A549 (cell line): ENCODE measurements around the gene SCAMP3. TPM values are rescaled to one million over a fixed set of nuclear protein-coding genes. Genes with fewer than 3 reads are reported as not detected.
A peak's percentile ranks its signal among the peaks of the same experiment; 100 is the strongest.

Source experiments
- ATAC-seq, 2 experiments: fragments of 200-7000 bp in 1 of 2; fragments of >200 bp in 1 of 2; cut with Nextera tagmentation in 1 of 2; cut with Tn5 transposase in 1 of 2; 3 replicates each; pipeline versions ENCODE4 v1.8.0 to v1.9.1; 2018 to 2020; ENCODE audit warnings: mild to moderate bottlenecking in 1 of 2, moderate library complexity in 1 of 2
- CTCF ChIA-PET: fragments of 300-600 bp; sonication (Branson Sonifier 250); formaldehyde crosslinking; extraction: SDS; loops from one replicate; lab custom pipeline; 2021; ENCODE audit warnings: antibody characterized with exemption, inconsistent platforms; lab: Yijun Ruan, JAX
- POLR2A ChIA-PET: fragments of 350-600 bp; formaldehyde crosslinking; extraction: SDS; loops from one replicate; lab custom pipeline; 2021; ENCODE audit warnings: antibody characterized with exemption, inconsistent platforms; lab: Yijun Ruan, JAX
- DNase-seq, 2 experiments: peaks; one replicate each; pipeline versions ENCODE4 v3.0.0 to v3.0.0-alpha.2; 2011 to 2016; ENCODE audit warnings: low read depth in 1 of 2, low spot score in 1 of 2
- FAIRE-seq: peaks from 2 replicates; lab custom pipeline; 2011; peaks lifted over from hg19 to GRCh38; lab: Jason Lieb, UNC
- H3K27ac ChIP-seq, 2 experiments: fragments of >200 bp; sonication (Bioruptor Twin); formaldehyde crosslinking; 3 replicates each; pipeline ENCODE4 v1.5.1; 2016 to 2017
- H3K4me1 ChIP-seq: fragments of >200 bp; sonication (Bioruptor Twin); formaldehyde crosslinking; 3 replicates; pipeline ENCODE4 v1.6.1; 2016
- H3K4me2 ChIP-seq: fragments of >200 bp; sonication (Bioruptor Twin); formaldehyde crosslinking; 3 replicates; pipeline ENCODE4 v1.6.1; 2016
- H3K4me3 ChIP-seq: fragments of >200 bp; sonication (Bioruptor Twin); formaldehyde crosslinking; 3 replicates; pipeline ENCODE4 v1.5.1; 2016
- H3K9me3 ChIP-seq: fragments of >200 bp; sonication (Bioruptor Twin); formaldehyde crosslinking; 3 replicates; pipeline ENCODE4 v1.6.1; 2016
- BHLHE40 ChIP-seq: IDR thresholded peaks from 2 replicates; pipeline ENCODE4 v1.6.1; 2012; ENCODE audit warnings: low read depth, low read length, inconsistent platforms
- EHF ChIP-seq: fragments of 250-450 bp; sonication (Bioruptor Pico); IDR thresholded peaks from 2 replicates; pipeline ENCODE4 v1.5.0; 2020; ENCODE audit warnings: mild to moderate bottlenecking
- EHMT2 ChIP-seq: fragments of 200-600 bp; sonication (generic); IDR thresholded peaks from 2 replicates; pipeline ENCODE4 v1.6.1; 2016; ENCODE audit warnings: antibody characterized with exemption, low read depth, mild to moderate bottlenecking, moderate library complexity
- EP300 ChIP-seq, 2 experiments: fragments of >200 bp; sonication (Bioruptor Twin); formaldehyde crosslinking; IDR thresholded peaks; 2 replicates in 1 of 2; 3 replicates in 1 of 2; pipeline ENCODE4 v1.6.1; 2016 to 2017
- ESRRA ChIP-seq: fragments of 150-350 bp; IDR thresholded peaks from 2 replicates; pipeline ENCODE4 v1.6.1; 2014; ENCODE audit warnings: mild to moderate bottlenecking, low read length, borderline replicate concordance
- GATA3 ChIP-seq: IDR thresholded peaks from 2 replicates; pipeline ENCODE4 v1.6.1; 2012; ENCODE audit warnings: borderline replicate concordance
- HOXB5 ChIP-seq: fragments of 250-450 bp; sonication (Bioruptor Pico); IDR thresholded peaks from 2 replicates; pipeline ENCODE4 v1.5.0; 2020; ENCODE audit warnings: mild to moderate bottlenecking, moderate library complexity
- JUN ChIP-seq, 2 experiments: fragments of >200 bp; sonication (Bioruptor Twin); formaldehyde crosslinking; IDR thresholded peaks; 2 replicates in 1 of 2; 3 replicates in 1 of 2; pipeline ENCODE4 v1.6.1; 2016 to 2017
- MAFK ChIP-seq: fragments of 450-650 bp; IDR thresholded peaks from 2 replicates; pipeline ENCODE4 v1.6.1; 2014; ENCODE audit not compliant: partially characterized antibody
- NFE2L2 ChIP-seq: fragments of 150-350 bp; conservative IDR thresholded peaks from 2 replicates; pipeline ENCODE4 v1.6.1; 2014; ENCODE audit warnings: low read length
- NPAS2 ChIP-seq: fragments of 250-450 bp; sonication (Bioruptor Pico); IDR thresholded peaks from 2 replicates; pipeline ENCODE4 v1.8.0; 2022; ENCODE audit warnings: mild to moderate bottlenecking, moderate library complexity, borderline replicate concordance
- SREBF2 ChIP-seq: fragments of 450-650 bp; IDR thresholded peaks from 2 replicates; pipeline ENCODE4 v1.6.1; 2014; ENCODE audit warnings: mild to moderate bottlenecking, moderate library complexity
- TFCP2L1 ChIP-seq: fragments of 250-450 bp; sonication (Bioruptor Pico); IDR thresholded peaks from 2 replicates; pipeline ENCODE4 v1.5.0; 2021; ENCODE audit warnings: mild to moderate bottlenecking
- ZC3H11A ChIP-seq: fragments of 450-650 bp; IDR thresholded peaks from 2 replicates; pipeline ENCODE4 v1.6.1; 2014; ENCODE audit warnings: antibody characterized with exemption, mild to moderate bottlenecking
- ZNF302 ChIP-seq: fragments of 250-450 bp; sonication (Bioruptor Pico); IDR thresholded peaks from 2 replicates; pipeline ENCODE4 v1.9.0; 2021; ENCODE audit warnings: inconsistent platforms, mild to moderate bottlenecking, moderate library complexity
- WGBS: methylation state at CpG from one replicate; pipeline ENCODE4 v1.1.6; 2017; ENCODE audit errors: missing lambda C conversion rate; 5-methylcytosine and 5-hydroxymethylcytosine counted together
- polyA plus RNA-seq, 4 experiments: library from polyadenylated mRNA; depleted of rRNA in 3 of 4; stranded (reverse); fragments of >200 nt; fragmentation: RNase III in 1 of 4; extraction: RNeasy Plus Mini Kit Qiagen cat#74134 plus additional on column Dnase treatment in 1 of 4; gene quantifications; 2 replicates in 3 of 4; 3 replicates in 1 of 4; pipeline ENCODE4 v1.2.3, GENCODE V29; 2011 to 2017
- TF ChIP-seq, protein P1 (sequence below): fragments of >200 bp; sonication (Bioruptor Twin); formaldehyde crosslinking; IDR thresholded peaks from 3 replicates; pipeline ENCODE4 v1.6.1; 2016
- TF ChIP-seq, protein P2 (sequence below): fragments of 150-350 bp; IDR thresholded peaks from 2 replicates; pipeline ENCODE4 v1.6.1; 2014; ENCODE audit warnings: low read depth, mild to moderate bottlenecking, low read length
- TF ChIP-seq, protein P3 (sequence below): IDR thresholded peaks from 2 replicates; pipeline ENCODE4 v1.6.1; 2012
- TF ChIP-seq, protein P4 (sequence below): fragments of 250-450 bp; sonication (Bioruptor Pico); IDR thresholded peaks from 2 replicates; pipeline ENCODE4 v1.5.0; 2020; ENCODE audit warnings: low read depth, mild to moderate bottlenecking, moderate library complexity
- TF ChIP-seq, protein P5 (sequence below): fragments of >200 bp; sonication (Bioruptor Twin); formaldehyde crosslinking; IDR thresholded peaks from 2 replicates; pipeline ENCODE4 v1.6.1; 2016

Gene SCAMP3
- polyA plus RNA-seq, 2 of the 4 experiments (the other 2 are of a cell fraction): 75.9 to 135 TPM

DNA sequence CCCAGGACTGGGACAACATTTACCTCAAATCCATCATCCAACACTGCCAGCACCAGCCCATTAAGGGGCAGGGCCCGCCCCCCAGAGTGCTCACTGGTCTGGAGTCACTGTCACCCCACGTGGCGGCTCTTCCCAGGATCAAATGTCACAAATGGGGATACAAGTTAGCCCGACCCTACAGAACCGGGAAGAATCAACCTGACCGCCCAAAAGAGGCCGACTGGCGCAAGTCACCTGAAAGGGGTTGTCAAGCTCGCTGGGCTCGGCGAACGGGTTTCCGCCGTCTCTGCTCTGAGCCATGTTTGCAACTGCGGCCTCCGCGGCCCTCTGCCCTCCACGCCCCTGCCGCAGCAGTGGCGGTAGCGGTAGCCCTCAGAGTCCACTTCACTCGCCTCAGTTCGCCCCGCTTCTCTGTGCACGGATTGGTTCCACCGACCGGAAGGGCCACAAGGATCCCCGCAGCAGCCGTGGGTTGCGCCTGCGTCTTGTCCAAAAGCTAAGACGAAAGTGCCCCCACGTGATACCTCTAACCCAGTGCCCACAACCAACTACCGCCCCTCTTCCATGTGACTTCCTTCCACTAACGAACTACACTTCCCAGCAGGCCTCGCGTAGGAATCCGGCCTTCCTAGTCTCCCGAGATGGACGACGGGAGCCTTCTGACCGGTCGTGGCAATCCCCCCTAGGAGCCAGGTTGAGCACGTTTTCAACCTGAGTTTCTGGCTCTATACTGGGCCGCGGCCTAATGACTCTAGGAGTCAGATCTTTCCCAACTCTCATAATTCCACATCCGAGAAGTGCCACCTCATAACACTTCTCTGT, at the start of gene SCAMP3 (continued):
- no peak for TF ChIP-seq ZNF302
- TF ChIP-seq, protein P1, sequence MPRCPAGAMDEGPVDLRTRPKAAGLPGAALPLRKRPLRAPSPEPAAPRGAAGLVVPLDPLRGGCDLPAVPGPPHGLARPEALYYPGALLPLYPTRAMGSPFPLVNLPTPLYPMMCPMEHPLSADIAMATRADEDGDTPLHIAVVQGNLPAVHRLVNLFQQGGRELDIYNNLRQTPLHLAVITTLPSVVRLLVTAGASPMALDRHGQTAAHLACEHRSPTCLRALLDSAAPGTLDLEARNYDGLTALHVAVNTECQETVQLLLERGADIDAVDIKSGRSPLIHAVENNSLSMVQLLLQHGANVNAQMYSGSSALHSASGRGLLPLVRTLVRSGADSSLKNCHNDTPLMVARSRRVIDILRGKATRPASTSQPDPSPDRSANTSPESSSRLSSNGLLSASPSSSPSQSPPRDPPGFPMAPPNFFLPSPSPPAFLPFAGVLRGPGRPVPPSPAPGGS: no peak; the same call in 2 of the 3 replicates
- no peak for TF ChIP-seq ESRRA
- TF ChIP-seq BHLHE40: no peak
- no peak for TF ChIP-seq GATA3
- no peak for TF ChIP-seq NFE2L2
- no peak for TF ChIP-seq SREBF2
- TF ChIP-seq, protein P2, sequence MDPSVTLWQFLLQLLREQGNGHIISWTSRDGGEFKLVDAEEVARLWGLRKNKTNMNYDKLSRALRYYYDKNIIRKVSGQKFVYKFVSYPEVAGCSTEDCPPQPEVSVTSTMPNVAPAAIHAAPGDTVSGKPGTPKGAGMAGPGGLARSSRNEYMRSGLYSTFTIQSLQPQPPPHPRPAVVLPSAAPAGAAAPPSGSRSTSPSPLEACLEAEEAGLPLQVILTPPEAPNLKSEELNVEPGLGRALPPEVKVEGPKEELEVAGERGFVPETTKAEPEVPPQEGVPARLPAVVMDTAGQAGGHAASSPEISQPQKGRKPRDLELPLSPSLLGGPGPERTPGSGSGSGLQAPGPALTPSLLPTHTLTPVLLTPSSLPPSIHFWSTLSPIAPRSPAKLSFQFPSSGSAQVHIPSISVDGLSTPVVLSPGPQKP: no peak
- TF ChIP-seq MAFK: no peak
- peak; percentile 82 to 87 for TF ChIP-seq JUN (IDR thresholded peaks at IDR 0.05)
- TF ChIP-seq, protein P3, sequence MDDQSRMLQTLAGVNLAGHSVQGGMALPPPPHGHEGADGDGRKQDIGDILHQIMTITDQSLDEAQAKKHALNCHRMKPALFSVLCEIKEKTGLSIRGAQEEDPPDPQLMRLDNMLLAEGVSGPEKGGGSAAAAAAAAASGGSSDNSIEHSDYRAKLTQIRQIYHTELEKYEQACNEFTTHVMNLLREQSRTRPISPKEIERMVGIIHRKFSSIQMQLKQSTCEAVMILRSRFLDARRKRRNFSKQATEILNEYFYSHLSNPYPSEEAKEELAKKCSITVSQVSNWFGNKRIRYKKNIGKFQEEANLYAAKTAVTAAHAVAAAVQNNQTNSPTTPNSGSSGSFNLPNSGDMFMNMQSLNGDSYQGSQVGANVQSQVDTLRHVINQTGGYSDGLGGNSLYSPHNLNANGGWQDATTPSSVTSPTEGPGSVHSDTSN: peak; percentile 80
- TF ChIP-seq NPAS2 (CRISPR knock-in tag): no peak
- TF ChIP-seq, protein P4, sequence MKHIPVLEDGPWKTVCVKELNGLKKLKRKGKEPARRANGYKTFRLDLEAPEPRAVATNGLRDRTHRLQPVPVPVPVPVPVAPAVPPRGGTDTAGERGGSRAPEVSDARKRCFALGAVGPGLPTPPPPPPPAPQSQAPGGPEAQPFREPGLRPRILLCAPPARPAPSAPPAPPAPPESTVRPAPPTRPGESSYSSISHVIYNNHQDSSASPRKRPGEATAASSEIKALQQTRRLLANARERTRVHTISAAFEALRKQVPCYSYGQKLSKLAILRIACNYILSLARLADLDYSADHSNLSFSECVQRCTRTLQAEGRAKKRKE (CRISPR knock-in tag): 0 out of 2 replicates have a peak, but pooled peaks have one; percentile 32
- TF ChIP-seq, protein P5, sequence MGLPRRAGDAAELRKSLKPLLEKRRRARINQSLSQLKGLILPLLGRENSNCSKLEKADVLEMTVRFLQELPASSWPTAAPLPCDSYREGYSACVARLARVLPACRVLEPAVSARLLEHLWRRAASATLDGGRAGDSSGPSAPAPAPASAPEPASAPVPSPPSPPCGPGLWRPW: no peak
- TF ChIP-seq EP300 (IDR thresholded peaks at IDR 0.05): no peak
- 0 out of 2 replicates have a peak, but pooled peaks have one; percentile 52 for TF ChIP-seq EHF (CRISPR knock-in tag)
- no peak for TF ChIP-seq EHMT2
- 0 out of 2 replicates have a peak, but pooled peaks have one; percentile 56 for TF ChIP-seq HOXB5
- TF ChIP-seq TFCP2L1 (CRISPR knock-in tag): peak; percentile 56; the same call in 1 of the 2 replicates

DNA sequence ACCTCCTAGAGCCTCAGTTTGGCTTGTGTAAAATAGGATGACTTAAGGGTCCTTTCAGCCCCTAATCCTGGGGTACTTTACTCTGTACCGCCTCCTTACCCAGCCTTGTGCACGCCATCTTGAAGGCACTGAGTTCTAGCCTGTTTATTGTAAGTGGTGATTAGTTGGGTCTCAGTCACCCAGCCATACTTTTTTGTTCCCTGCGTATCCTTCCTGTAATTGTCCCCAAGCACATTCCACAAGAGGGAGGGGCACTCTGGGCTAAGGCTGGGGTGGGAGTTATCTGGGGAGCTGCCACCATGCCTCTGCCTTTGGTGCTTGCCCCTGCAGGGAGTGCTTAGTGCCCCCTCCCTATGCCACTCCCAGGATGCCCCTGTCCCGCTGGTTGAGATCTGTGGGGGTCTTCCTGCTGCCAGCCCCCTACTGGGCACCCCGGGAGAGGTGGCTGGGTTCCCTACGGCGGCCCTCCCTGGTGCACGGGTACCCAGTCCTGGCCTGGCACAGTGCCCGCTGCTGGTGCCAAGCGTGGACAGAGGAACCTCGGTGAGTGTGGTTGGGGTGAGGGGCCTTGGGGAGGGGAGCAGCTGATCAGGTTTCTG, 47.4 kb upstream of the SCAMP3 start:
- Histone ChIP-seq H3K4me2 (peak overlapping the region; percentile 100), H3K4me1 (peaks cover 27% of the 10 kb centered on the region), H3K4me3 (peak overlapping the region; percentile 97), H3K27ac (peak overlapping the region; percentile 93 to 95), H3K9me3 (no peaks in the 10 kb centered on the region)
- FAIRE-seq: no peak
- POLR2A ChIA-PET: interaction anchor here (0.6 kb wide), 1 partner anchor 100 kb away, joined by 3 read pairs; no protein-coding TSS in a partner anchor
- CTCF ChIA-PET: interaction anchor here (0.6 to 5.9 kb wide), 3 partner anchors 13 to 59 kb away, joined by 3 to 41 read pairs (median 14); no protein-coding TSS in a partner anchor
- 15% methylated on average over 9 of the region's 11 CpGs for WGBS
- 0 out of 5 replicates have a peak, but pooled peaks of 1 of the 2 experiments have one; percentile 20 for TF ChIP-seq JUN (IDR thresholded peaks at IDR 0.05)
- no peak for TF ChIP-seq ZC3H11A
- peak in 1 of 2 experiments; percentile 33 for DNase-seq
- peak; percentile 16 to 27; a peak in 4 of 6 replicates for ATAC-seq
